Measurements from ENCODE around the gene WDR3. TPM values are rescaled to one million over a fixed set of nuclear protein-coding genes. Genes with fewer than 3 reads are reported as not detected.
A peak's percentile ranks its signal among the peaks of the same experiment; 100 is the strongest.

Gene WDR3
- total RNA-seq, 1 donor from 2014 or later = 22.6 TPM

DNA sequence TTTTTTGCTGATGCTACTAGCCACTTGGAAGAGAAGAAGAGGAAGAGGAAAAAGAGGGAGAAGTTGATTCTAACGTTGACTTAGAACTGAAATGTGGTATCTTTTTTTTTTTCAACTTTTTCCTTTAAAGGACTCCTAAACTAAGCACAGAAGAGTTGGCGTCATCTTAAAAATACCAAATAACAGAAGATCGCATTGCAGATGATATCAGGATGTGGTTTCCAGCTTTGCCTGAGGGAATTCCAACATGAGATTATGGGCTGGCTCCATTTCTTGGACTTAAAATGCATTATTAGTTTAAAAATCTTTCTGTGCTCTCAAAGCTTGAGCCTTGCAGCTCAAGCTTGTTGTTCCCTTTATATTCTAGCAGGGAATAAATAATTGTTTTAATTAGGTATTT is 29.8 kb downstream of the WDR3 start:
- no peak for ATAC-seq

DNA sequence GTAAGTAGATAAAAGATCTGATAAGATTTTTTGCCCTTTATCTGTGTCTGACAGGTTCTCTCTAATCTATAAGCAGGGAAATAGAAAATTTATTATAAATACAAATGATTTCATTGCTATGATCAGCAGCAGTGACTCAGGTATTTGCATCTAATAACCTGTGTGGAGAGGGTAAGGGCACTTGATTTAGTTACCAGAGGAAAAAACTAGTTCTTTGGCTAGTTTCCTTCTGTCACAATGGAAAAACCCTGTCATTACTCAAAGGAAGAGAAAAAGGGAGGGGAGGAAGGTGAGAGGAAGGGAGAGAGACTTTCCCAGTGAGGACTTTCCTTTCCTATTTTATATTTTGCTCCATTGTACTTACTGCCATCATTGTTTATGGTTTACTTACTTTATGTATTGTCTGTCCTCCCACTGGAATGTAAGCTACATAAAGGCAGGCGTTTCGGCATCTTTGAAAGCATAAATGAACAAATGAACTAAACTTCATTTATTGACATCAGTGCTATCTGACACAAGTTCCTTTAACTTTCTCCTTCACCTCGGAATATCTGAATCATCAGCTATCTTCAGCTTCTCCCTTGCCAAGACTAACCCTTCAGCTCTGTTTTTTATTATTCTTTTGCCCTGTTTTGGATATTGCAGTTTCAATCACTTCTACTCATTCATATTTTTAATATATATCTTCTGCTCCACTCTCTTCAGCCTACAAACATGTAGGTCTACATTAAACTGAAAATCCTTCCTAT is 34.9 kb downstream of the WDR3 start:
- ATAC-seq = no peak

DNA sequence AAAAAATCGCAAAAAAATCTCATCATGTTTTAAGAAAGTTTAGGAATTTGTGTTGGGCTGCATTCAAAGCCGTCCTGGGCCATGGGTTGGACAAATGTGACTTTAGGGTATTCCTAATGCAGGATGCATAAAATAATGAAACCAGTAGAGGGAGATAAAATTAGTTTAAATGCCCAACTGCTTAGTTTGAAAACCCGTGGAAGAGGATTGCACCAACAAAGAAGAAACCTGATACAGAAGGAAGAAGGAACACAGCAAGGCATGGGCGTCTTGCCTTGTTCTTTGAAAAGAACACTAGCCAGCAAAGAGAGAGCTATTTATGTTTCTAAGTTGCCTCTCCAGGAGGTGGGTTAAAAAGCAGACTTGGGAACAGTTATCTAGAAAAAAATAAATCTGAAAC is 37.9 kb downstream of the WDR3 start:
- no peak for ATAC-seq

DNA sequence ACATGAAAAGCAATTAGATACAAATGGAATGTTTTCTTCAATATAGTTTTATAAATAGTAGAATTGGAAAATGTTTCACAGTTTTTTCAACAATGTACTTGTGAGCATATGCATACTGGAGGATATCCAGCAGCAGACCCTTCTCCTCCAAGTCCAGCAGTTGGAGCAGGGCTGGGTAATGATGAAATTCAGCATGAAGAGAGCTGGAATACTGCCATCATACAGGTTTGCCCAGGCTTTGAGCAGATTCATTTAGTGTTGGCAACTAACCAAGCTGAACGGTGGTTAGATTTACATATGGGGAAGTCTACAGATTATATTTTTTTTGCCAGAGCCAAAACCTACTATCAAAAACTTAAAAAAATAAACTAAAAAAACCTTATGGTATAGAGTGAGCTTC is 38.3 kb downstream of the WDR3 start:
- peak; percentile 60 for ATAC-seq

DNA sequence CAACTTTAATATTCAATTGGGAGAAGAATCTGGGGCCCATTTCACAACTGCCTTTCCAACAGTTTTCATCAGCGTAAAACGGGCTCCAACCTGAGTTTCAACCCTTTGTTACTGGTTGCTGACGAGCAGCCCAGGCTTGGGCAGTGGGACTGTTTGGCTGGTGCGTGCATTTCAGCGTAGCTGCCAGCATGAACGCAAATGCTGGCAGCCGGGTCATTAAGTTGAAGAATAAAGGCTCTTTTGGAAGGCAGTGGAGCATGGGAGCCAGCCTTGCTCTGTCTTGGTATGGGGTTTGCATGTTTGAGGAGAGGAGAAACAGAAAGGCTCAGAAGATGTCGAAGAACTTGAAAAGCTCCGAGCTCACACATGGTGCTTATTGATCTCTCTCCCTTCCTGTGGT is 40.7 kb downstream of the WDR3 start:
- ATAC-seq = peak; percentile 48

GRCh38 chr1:117971777-117972176 is 42.2 kb downstream of the WDR3 start:
- no peak for ATAC-seq

DNA sequence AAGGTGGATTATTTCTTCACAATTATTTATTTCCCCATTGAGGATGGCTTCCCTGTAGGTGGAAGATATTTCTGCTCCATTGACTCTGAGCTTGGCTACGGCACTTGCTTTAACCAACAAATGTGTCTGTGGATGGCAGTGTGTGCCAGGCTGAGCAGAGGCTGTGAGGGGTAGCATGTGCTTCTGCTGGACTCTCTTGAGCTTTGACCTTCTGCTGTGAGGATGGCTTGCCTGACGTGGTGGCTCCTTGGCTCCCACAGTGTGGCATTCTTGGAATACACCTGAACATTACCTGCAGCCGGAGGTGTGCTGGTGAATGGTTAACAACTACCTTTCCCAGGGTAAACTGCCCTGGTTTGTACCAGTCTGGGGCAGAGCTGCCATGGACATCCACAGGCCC is 46.8 kb downstream of the WDR3 start:
- ATAC-seq = no peak

GRCh38 chr1:117981455-117982192 is 52.1 kb downstream of the WDR3 start:
- ATAC-seq = no peak

- ATAC-seq = no peak
These were observed 55.7 kb downstream of the WDR3 start for GRCh38 chr1:117985239-117985638.

DNA sequence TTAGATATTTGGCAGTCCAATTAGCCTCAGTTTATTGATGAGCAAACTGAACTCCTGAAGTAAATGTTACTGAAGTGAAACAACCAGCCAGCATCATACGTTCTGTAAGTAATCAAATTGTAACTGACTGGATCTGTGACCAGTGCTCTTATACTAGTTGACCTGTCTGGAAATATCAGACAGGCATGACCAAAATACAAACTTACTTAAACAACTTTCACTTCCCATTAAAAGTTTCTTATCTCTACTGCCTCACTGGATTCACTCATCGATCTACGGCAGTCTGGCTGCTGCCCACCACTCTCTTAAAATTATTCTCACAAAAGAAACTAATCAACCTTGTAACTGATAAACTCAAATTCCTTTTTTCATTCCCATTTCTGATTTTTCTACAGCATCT is 56.4 kb downstream of the WDR3 start:
- no peak for ATAC-seq

- no peak for ATAC-seq
These were observed 74.8 kb downstream of the WDR3 start for GRCh38 chr1:118004312-118004711.

- no peak for ATAC-seq
These were observed 77.9 kb downstream of the WDR3 start for GRCh38 chr1:118007391-118007790.

- no peak for ATAC-seq
These were observed 78.5 kb downstream of the WDR3 start for GRCh38 chr1:118008011-118008410.

- no peak for ATAC-seq
These were observed 83.1 kb downstream of the WDR3 start for GRCh38 chr1:118012515-118013124.

DNA sequence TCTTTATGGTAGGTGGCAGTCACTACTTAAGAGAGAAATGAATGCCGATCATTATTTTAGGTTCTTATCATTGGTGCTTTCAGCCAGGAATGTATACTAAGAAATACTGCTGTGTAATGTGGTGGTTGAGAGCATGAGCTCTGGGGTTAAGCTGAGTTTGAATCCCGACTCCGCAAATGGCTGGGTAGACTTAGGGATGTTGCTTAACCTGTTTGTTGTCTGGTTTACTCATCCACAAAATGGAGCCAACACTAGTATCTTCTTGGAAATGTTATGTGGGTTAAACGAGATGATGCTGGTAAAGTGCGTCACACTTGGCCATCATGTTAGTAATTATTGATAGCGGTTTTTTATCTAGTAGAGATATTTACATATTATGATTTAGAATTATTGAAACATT is 83.8 kb downstream of the WDR3 start:
- no peak for ATAC-seq

GRCh38 chr1:118013938-118014337 is 84.4 kb downstream of the WDR3 start:
- ATAC-seq = no peak

Other genes with a start within 250 kb of the WDR3 start
- gene GDAP2, start 118 bp upstream of the WDR3 start, total RNA-seq = 17.4 TPM

Measured in esophagus mucosa (tissue), 1 donor.